IMR-90 (cell line): Measurements from ENCODE around the gene RHOH. TPM values are rescaled to one million over a fixed set of nuclear protein-coding genes. Genes with fewer than 3 reads are reported as not detected.
A peak's percentile ranks its signal among the peaks of the same experiment; 100 is the strongest.

Experiments
- ATAC-seq: fragments of 200-7000 bp; cut with Tn5 transposase; 2 replicates; pipeline ENCODE4 v1.9.1; 2020; ENCODE audit warnings: low read depth, mild to moderate bottlenecking, moderate library complexity
- BruUV-seq: library from RNA; stranded (reverse); fragments of 400-500 nt; replicated peaks from 2 replicates; lab custom pipeline; 2021; lab: Mats Ljungman, UMichigan
- CTCF ChIA-PET: fragments of 300-600 bp; formaldehyde crosslinking; extraction: SDS; loops from one replicate; lab custom pipeline; 2021; ENCODE audit warnings: antibody characterized with exemption; lab: Yijun Ruan, JAX
- POLR2A ChIA-PET: fragments of 300-600 bp; sonication (Branson Sonifier 250); formaldehyde crosslinking; loops from one replicate; lab custom pipeline; 2022; ENCODE audit warnings: antibody characterized with exemption; ENCODE audit not compliant: unreplicated experiment; lab: Charles Lee
- DNase-seq: peaks from one replicate; pipeline ENCODE4 v3.0.0; 2013
- H2AFZ ChIP-seq: replicated peaks from 2 replicates; pipeline ENCODE3; 2013; ENCODE audit warnings: low read length, mild to moderate bottlenecking; ENCODE audit not compliant: poor library complexity
- H2AK5ac ChIP-seq: 2 replicates; pipeline ENCODE4 v1.6.1; 2013; ENCODE audit warnings: low read depth, low read length, inconsistent platforms
- H2AK9ac ChIP-seq: replicated peaks from 2 replicates; pipeline ENCODE3; 2013; ENCODE audit warnings: mild to moderate bottlenecking, low read depth, low read length, moderate library complexity; ENCODE audit not compliant: poor library complexity
- H2BK120ac ChIP-seq: 2 replicates; pipeline ENCODE4 v1.6.1; 2013; ENCODE audit warnings: low read depth, low read length, inconsistent platforms
- H2BK15ac ChIP-seq: 3 replicates; pipeline ENCODE4 v1.6.1; 2013; ENCODE audit warnings: low read depth, low read length, inconsistent platforms
- H2BK20ac ChIP-seq: 2 replicates; pipeline ENCODE4 v1.6.1; 2013; ENCODE audit warnings: low read depth, mild to moderate bottlenecking, inconsistent platforms, low read length, moderate library complexity
- H2BK5ac ChIP-seq: 2 replicates; pipeline ENCODE4 v1.6.1; 2013; ENCODE audit warnings: mild to moderate bottlenecking, low read depth, low read length, inconsistent platforms; ENCODE audit not compliant: poor library complexity, severe bottlenecking
- H3K14ac ChIP-seq: replicated peaks from 2 replicates; pipeline ENCODE4 v1.6.1; 2013; ENCODE audit warnings: low read depth, low read length, inconsistent platforms
- H3K18ac ChIP-seq: 2 replicates; pipeline ENCODE4 v1.6.1; 2013; ENCODE audit warnings: low read depth, low read length, control low read depth
- H3K23ac ChIP-seq: 2 replicates; pipeline ENCODE4 v1.6.1; 2013; ENCODE audit warnings: low read depth, low read length, inconsistent platforms
- H3K27ac ChIP-seq: 2 replicates; pipeline ENCODE4 v1.5.1; 2013; ENCODE audit warnings: mild to moderate bottlenecking, control low read depth, low read length; ENCODE audit not compliant: insufficient read depth
- H3K27me3 ChIP-seq: 2 replicates; pipeline ENCODE4 v1.6.1; 2013; ENCODE audit warnings: low read length; ENCODE audit not compliant: control insufficient read depth, insufficient read depth
- H3K36me3 ChIP-seq: 2 replicates; pipeline ENCODE4 v1.6.1; 2013; ENCODE audit warnings: low read length, mixed read lengths; ENCODE audit not compliant: control insufficient read depth, insufficient read depth
- H3K4ac ChIP-seq: 2 replicates; pipeline ENCODE4 v1.6.1; 2013; ENCODE audit warnings: low read depth, low read length, inconsistent platforms
- H3K4me1 ChIP-seq: 2 replicates; pipeline ENCODE4 v1.6.1; 2013; ENCODE audit warnings: low read length, mixed read lengths; ENCODE audit not compliant: control insufficient read depth, insufficient read depth
- H3K4me2 ChIP-seq: 2 replicates; pipeline ENCODE4 v1.6.1; 2013; ENCODE audit warnings: low read depth, mild to moderate bottlenecking, control low read depth, low read length, moderate library complexity
- H3K4me3 ChIP-seq: 2 replicates; pipeline ENCODE4 v1.5.1; 2013; ENCODE audit warnings: low read depth, mild to moderate bottlenecking, control low read depth, low read length, moderate library complexity; ENCODE audit not compliant: insufficient read depth
- H3K56ac ChIP-seq: 2 replicates; pipeline ENCODE4 v1.6.1; 2013; ENCODE audit warnings: low read length, inconsistent platforms; ENCODE audit not compliant: insufficient read depth; ENCODE audit errors: extremely low read depth
- H3K79me1 ChIP-seq, 2 experiments: 2 replicates each; pipeline ENCODE4 v1.6.1; 2013; ENCODE audit warnings: low read length in 2 of 2, inconsistent platforms in 1 of 2, low read depth in 1 of 2
- H3K9ac ChIP-seq: 2 replicates; pipeline ENCODE4 v1.6.1; 2013; ENCODE audit warnings: low read depth, low read length, control low read depth
- H3K9me1 ChIP-seq: 2 replicates; pipeline ENCODE4 v1.6.1; 2013; ENCODE audit warnings: low read length, inconsistent platforms; ENCODE audit not compliant: insufficient read depth
- H3K9me3 ChIP-seq: 2 replicates; pipeline ENCODE4 v1.6.1; 2013; ENCODE audit warnings: low read length; ENCODE audit not compliant: control insufficient read depth, insufficient read depth
- H4K20me1 ChIP-seq: 2 replicates; pipeline ENCODE4 v1.6.1; 2013; ENCODE audit warnings: low read length, inconsistent platforms; ENCODE audit not compliant: insufficient read depth
- H4K5ac ChIP-seq: 2 replicates; pipeline ENCODE4 v1.6.1; 2013; ENCODE audit warnings: mild to moderate bottlenecking, low read depth, low read length, control low read depth
- H4K8ac ChIP-seq, 2 experiments: 2 replicates each; pipeline ENCODE4 v1.6.1; 2013; ENCODE audit warnings: low read depth in 2 of 2, low read length in 2 of 2, control low read depth in 1 of 2, inconsistent platforms in 1 of 2
- H4K91ac ChIP-seq: 2 replicates; pipeline ENCODE4 v1.6.1; 2013; ENCODE audit warnings: low read depth, low read length, inconsistent platforms; ENCODE audit not compliant: insufficient read depth
- CEBPB ChIP-seq: IDR thresholded peaks from 2 replicates; pipeline ENCODE4 v1.6.1; 2012; ENCODE audit warnings: low read depth, low read length, improper control_type of control experiment
- CHD1 ChIP-seq: IDR thresholded peaks from 2 replicates; pipeline ENCODE4 v1.6.1; 2012; ENCODE audit warnings: low read depth, low read length, improper control_type of control experiment
- CTCF ChIP-seq: conservative IDR thresholded peaks from 2 replicates; pipeline ENCODE4 v1.5.1; 2012; ENCODE audit warnings: mild to moderate bottlenecking, low read depth, low read length, improper control_type of control experiment
- ELK1 ChIP-seq: fragments of 150-350 bp; IDR thresholded peaks from 2 replicates; pipeline ENCODE4 v1.6.1; 2016; ENCODE audit warnings: low read depth, mild to moderate bottlenecking, low read length, moderate library complexity, borderline replicate concordance
- FOS ChIP-seq: fragments of 150-350 bp; IDR thresholded peaks from 2 replicates; pipeline ENCODE4 v1.6.1; 2016; ENCODE audit warnings: low read depth, low read length
- MAZ ChIP-seq: IDR thresholded peaks from 2 replicates; pipeline ENCODE4 v1.6.1; 2012; ENCODE audit warnings: low read depth, mild to moderate bottlenecking, low read length, improper control_type of control experiment, moderate library complexity, borderline replicate concordance
- MXI1 ChIP-seq: IDR thresholded peaks from 2 replicates; pipeline ENCODE4 v1.6.1; 2012; ENCODE audit warnings: low read depth, mild to moderate bottlenecking, low read length, moderate library complexity, borderline replicate concordance
- NFE2L2 ChIP-seq: fragments of 150-350 bp; IDR thresholded peaks from 2 replicates; pipeline ENCODE4 v1.6.1; 2016; ENCODE audit warnings: low read depth, mild to moderate bottlenecking, low read length
- RAD21 ChIP-seq: IDR thresholded peaks from 2 replicates; pipeline ENCODE4 v1.6.1; 2012; ENCODE audit warnings: low read length, improper control_type of control experiment
- RFX5 ChIP-seq: IDR thresholded peaks from 2 replicates; pipeline ENCODE4 v1.8.0; 2012; ENCODE audit warnings: low read depth, mild to moderate bottlenecking, low read length, moderate library complexity
- SMC3 ChIP-seq: fragments of 150-350 bp; IDR thresholded peaks from 2 replicates; pipeline ENCODE4 v1.6.1; 2016; ENCODE audit warnings: low read depth, mild to moderate bottlenecking, antibody characterized with exemption, low read length, moderate library complexity
- WGBS, 2 experiments: methylation state at CpG; one replicate each; pipeline versions ENCODE4 v1.1.5 to v1.1.7; 2013; ENCODE audit warnings: missing lambda C conversion rate in 2 of 2; ENCODE audit not compliant: insufficient read length in 1 of 2; ENCODE audit errors: extremely low coverage in 2 of 2; 5-methylcytosine and 5-hydroxymethylcytosine counted together
- dilution Hi-C: fragments of 300-500 bp; cut with HindIII; formaldehyde crosslinking; loops from one replicate; pipeline ENCODE4 v1.14.3; 2018; ENCODE audit warnings: low sequenced_read_pairs; ENCODE audit not compliant: unreplicated experiment
- in situ Hi-C: fragments of 300-500 bp; cut with MboI; formaldehyde crosslinking; loops from 3 replicates; pipeline ENCODE4 v1.14.3; 2019; ENCODE audit warnings: low sequenced_read_pairs, inconsistent platforms, mixed read lengths
- intact Hi-C: fragments of 100-400 bp; cut with micrococcal nuclease; formaldehyde crosslinking; loops from 2 replicates; pipeline ENCODE4 v1.10.0; 2022
- polyA plus RNA-seq, 3 experiments: library from polyadenylated mRNA; depleted of rRNA; stranded (reverse); fragments of >200 nt; gene quantifications; 2 replicates each; pipeline ENCODE4 v1.2.3, GENCODE V29; 2012; ENCODE audit warnings: low replicate concordance in 1 of 3
- total RNA-seq: library from RNA; depleted of rRNA; stranded (reverse); fragments of >200 nt; gene quantifications from 2 replicates; pipeline ENCODE4 v1.2.3, GENCODE V29; 2012

RHOH gene
- total and polyA plus RNA-seq, 2 of the 4 experiments (the other 2 are of a cell fraction): not detected

GRCh38 chr4:40194602-40195161 is 2.1 kb upstream of the RHOH start (continued):
- no peak for TF ChIP-seq RFX5

GRCh38 chr4:40195182-40196177 is 1.4 kb upstream of the RHOH start:
- Histone ChIP-seq H4K8ac (no peak overlapping the region), H3K18ac (no peak overlapping the region), H3K36me3 (no peaks in the 10 kb centered on the region), H3K4me3 (no peak overlapping the region), H3K4me1 (peaks cover 2% of the 10 kb centered on the region; the same call in 1 of the 2 replicates), H2BK5ac (peak overlapping the region; percentile 32), H3K23ac (no peak overlapping the region), H2BK120ac (no peak overlapping the region), H3K56ac (0 out of 2 replicates have a peak overlapping the region, but pooled peaks have one; percentile 25), H4K20me1 (no peaks in the 10 kb centered on the region), H3K14ac (peak overlapping the region; percentile 78; the same call in 1 of the 2 replicates), H3K9me1 (no peaks in the 10 kb centered on the region), H3K27me3 (peaks cover 4% of the 10 kb centered on the region; the same call in 1 of the 2 replicates), H2BK20ac (no peak overlapping the region), H4K5ac (no peak overlapping the region), H3K79me1 (no peaks in the 10 kb centered on the region), H4K91ac (no peak overlapping the region), H2AK9ac (no peak overlapping the region), H3K9me3 (no peaks in the 10 kb centered on the region), H3K4ac (no peak overlapping the region), H3K27ac (no peak overlapping the region), H2AK5ac (peak overlapping the region; percentile 12; the same call in 1 of the 2 replicates), H3K4me2 (no peak overlapping the region), H2BK15ac (no peak overlapping the region), H3K9ac (no peak overlapping the region), H2AFZ (no peak overlapping the region)
- dilution Hi-C loops (no loop called here), in situ Hi-C loops (no loop called here), intact Hi-C loops (no loop called here)
- ATAC-seq: peak; percentile 17; the same call in 1 of the 2 replicates
- DNase-seq: no peak
- ChIA-PET CTCF (no interaction called here), POLR2A (no interaction called here)
- 100% methylated on average over 3 of the region's 10 CpGs; no CpG with 5 or more reads in 1 of the 2 experiments for WGBS, 2 experiments
- BruUV-seq: no TSS peak
- TF ChIP-seq FOS (no peak), ELK1 (no peak), CHD1 (no peak), NFE2L2 (no peak), RAD21 (no peak), RFX5 (no peak), CTCF (no peak), CEBPB (no peak), MAZ (no peak), MXI1 (no peak), SMC3 (no peak)
